ENCODE measurements around the gene RAC2. TPM values are rescaled to one million over a fixed set of nuclear protein-coding genes. Genes with fewer than 3 reads are reported as not detected.

Gene RAC2
- total RNA-seq, 4 donors from 2014 or later = 17.3 to 27.1 (median 19.6) TPM

GRCh38 chr22:37213218-37213855 lies 30.7 kb downstream of the RAC2 start:
- WGBS, 2 donors = 89 to 95% methylated on average over 10 to 17 of the region's 18 CpGs
- Histone ChIP-seq H3K4me1 (peaks cover 0 to 5% (median 0%) of the 10 kb centered on the region in 3 donors), H3K9me3 (no peaks in the 10 kb centered on the region), H3K27ac (no peak overlapping the region), H3K4me3 (no peak overlapping the region), H3K27me3 (peaks cover 0 to 53% (median 0%) of the 10 kb centered on the region in 4 donors), H3K36me3 (no peaks in the 10 kb centered on the region)
- TF ChIP-seq POLR2A (IDR thresholded peaks at IDR 0.05) (no peak), CTCF (IDR thresholded peaks at IDR 0.05) (no peak)
- DNase-seq = no peak
- intact Hi-C loops (cut with DNase I) = no loop called here

- peaks cover 0 to 5% (median 0%) of the 10 kb centered on the region in 3 donors for H3K4me1 ChIP-seq
- no peaks in the 10 kb centered on the region for H3K36me3 ChIP-seq
- H3K9me3 ChIP-seq = no peaks in the 10 kb centered on the region
- DNase-seq = no peak
- H3K4me3 ChIP-seq = no peak within 1 kb of the TSS
- H3K27ac ChIP-seq = no peak within 1 kb of the TSS
- peaks cover 0 to 47% (median 0%) of the 10 kb centered on the region in 4 donors for H3K27me3 ChIP-seq
- intact Hi-C loops (cut with DNase I) = no loop called here
- no peak for TF ChIP-seq CTCF (IDR thresholded peaks at IDR 0.05)
- no peak for TF ChIP-seq POLR2A (IDR thresholded peaks at IDR 0.05)
- WGBS, 2 donors = 18 to 24% methylated on average over 13 to 18 of the region's 23 CpGs
These were observed 31.7 kb downstream of the RAC2 start, which contains the start of gene SSTR3 for GRCh38 chr22:37212174-37212906. Gene SSTR3 (minus strand): TSS chr22:37212477. CDS start chr22:37207803, 4,674 bp downstream.

- no peak for DNase-seq
These were observed 32.2 kb downstream of the RAC2 start for GRCh38 chr22:37211866-37212173.

GRCh38 chr22:37211075-37211865 lies 32.8 kb downstream of the RAC2 start:
- intact Hi-C loops (cut with DNase I) = no loop called here
- 60 to 73% methylated on average over 10 to 13 of the region's 24 CpGs for WGBS, 2 donors
- DNase-seq = no peak
- H3K27me3 ChIP-seq = peaks cover 0 to 43% (median 0%) of the 10 kb centered on the region in 4 donors
- H3K9me3 ChIP-seq = no peaks in the 10 kb centered on the region
- peaks cover 0 to 5% (median 0%) of the 10 kb centered on the region in 3 donors for H3K4me1 ChIP-seq
- no peak overlapping the region for H3K27ac ChIP-seq
- H3K4me3 ChIP-seq = no peak overlapping the region
- no peak for TF ChIP-seq POLR2A (IDR thresholded peaks at IDR 0.05)
- no peak for TF ChIP-seq CTCF (IDR thresholded peaks at IDR 0.05)
- H3K36me3 ChIP-seq = no peaks in the 10 kb centered on the region

More at GRCh38 chr22:37211866-37212173, 32.2 kb downstream of the RAC2 start:
- TF ChIP-seq CTCF (IDR thresholded peaks at IDR 0.05) (no peak), POLR2A (IDR thresholded peaks at IDR 0.05) (no peak)
- 40 to 82% methylated on average over 1 to 2 of the region's 6 CpGs for WGBS, 2 donors
- intact Hi-C loops (cut with DNase I) = no loop called here
- Histone ChIP-seq H3K36me3 (no peaks in the 10 kb centered on the region), H3K9me3 (no peaks in the 10 kb centered on the region), H3K27me3 (peaks cover 0 to 45% (median 0%) of the 10 kb centered on the region in 4 donors), H3K4me1 (peaks cover 0 to 5% (median 0%) of the 10 kb centered on the region in 3 donors), H3K27ac (no peak overlapping the region), H3K4me3 (no peak overlapping the region)
